IMR-90 (cell line): ENCODE measurements around the gene TBATA. TPM values are rescaled to one million over a fixed set of nuclear protein-coding genes. Genes with fewer than 3 reads are reported as not detected.

Source experiments
- ATAC-seq: fragments of 200-7000 bp; cut with Tn5 transposase; 2 replicates; pipeline ENCODE4 v1.9.1; 2020; ENCODE audit warnings: low read depth, mild to moderate bottlenecking, moderate library complexity
- BruUV-seq: library from RNA; stranded (reverse); fragments of 400-500 nt; replicated peaks from 2 replicates; lab custom pipeline; 2021; lab: Mats Ljungman, UMichigan
- CTCF ChIA-PET: fragments of 300-600 bp; formaldehyde crosslinking; extraction: SDS; loops from one replicate; lab custom pipeline; 2021; ENCODE audit warnings: antibody characterized with exemption; lab: Yijun Ruan, JAX
- POLR2A ChIA-PET: fragments of 300-600 bp; sonication (Branson Sonifier 250); formaldehyde crosslinking; loops from one replicate; lab custom pipeline; 2022; ENCODE audit warnings: antibody characterized with exemption; ENCODE audit not compliant: unreplicated experiment; lab: Charles Lee
- DNase-seq: peaks from one replicate; pipeline ENCODE4 v3.0.0; 2013
- H2AFZ ChIP-seq: replicated peaks from 2 replicates; pipeline ENCODE3; 2013; ENCODE audit warnings: low read length, mild to moderate bottlenecking; ENCODE audit not compliant: poor library complexity
- H2AK5ac ChIP-seq: 2 replicates; pipeline ENCODE4 v1.6.1; 2013; ENCODE audit warnings: low read depth, low read length, inconsistent platforms
- H2AK9ac ChIP-seq: replicated peaks from 2 replicates; pipeline ENCODE3; 2013; ENCODE audit warnings: mild to moderate bottlenecking, low read depth, low read length, moderate library complexity; ENCODE audit not compliant: poor library complexity
- H2BK120ac ChIP-seq: 2 replicates; pipeline ENCODE4 v1.6.1; 2013; ENCODE audit warnings: low read depth, low read length, inconsistent platforms
- H2BK15ac ChIP-seq: 3 replicates; pipeline ENCODE4 v1.6.1; 2013; ENCODE audit warnings: low read depth, low read length, inconsistent platforms
- H2BK20ac ChIP-seq: 2 replicates; pipeline ENCODE4 v1.6.1; 2013; ENCODE audit warnings: low read depth, mild to moderate bottlenecking, inconsistent platforms, low read length, moderate library complexity
- H2BK5ac ChIP-seq: 2 replicates; pipeline ENCODE4 v1.6.1; 2013; ENCODE audit warnings: mild to moderate bottlenecking, low read depth, low read length, inconsistent platforms; ENCODE audit not compliant: poor library complexity, severe bottlenecking
- H3K14ac ChIP-seq: replicated peaks from 2 replicates; pipeline ENCODE4 v1.6.1; 2013; ENCODE audit warnings: low read depth, low read length, inconsistent platforms
- H3K18ac ChIP-seq: 2 replicates; pipeline ENCODE4 v1.6.1; 2013; ENCODE audit warnings: low read depth, low read length, control low read depth
- H3K23ac ChIP-seq: 2 replicates; pipeline ENCODE4 v1.6.1; 2013; ENCODE audit warnings: low read depth, low read length, inconsistent platforms
- H3K27ac ChIP-seq: 2 replicates; pipeline ENCODE4 v1.5.1; 2013; ENCODE audit warnings: mild to moderate bottlenecking, control low read depth, low read length; ENCODE audit not compliant: insufficient read depth
- H3K27me3 ChIP-seq: 2 replicates; pipeline ENCODE4 v1.6.1; 2013; ENCODE audit warnings: low read length; ENCODE audit not compliant: control insufficient read depth, insufficient read depth
- H3K36me3 ChIP-seq: 2 replicates; pipeline ENCODE4 v1.6.1; 2013; ENCODE audit warnings: low read length, mixed read lengths; ENCODE audit not compliant: control insufficient read depth, insufficient read depth
- H3K4ac ChIP-seq: 2 replicates; pipeline ENCODE4 v1.6.1; 2013; ENCODE audit warnings: low read depth, low read length, inconsistent platforms
- H3K4me1 ChIP-seq: 2 replicates; pipeline ENCODE4 v1.6.1; 2013; ENCODE audit warnings: low read length, mixed read lengths; ENCODE audit not compliant: control insufficient read depth, insufficient read depth
- H3K4me2 ChIP-seq: 2 replicates; pipeline ENCODE4 v1.6.1; 2013; ENCODE audit warnings: low read depth, mild to moderate bottlenecking, control low read depth, low read length, moderate library complexity
- H3K4me3 ChIP-seq: 2 replicates; pipeline ENCODE4 v1.5.1; 2013; ENCODE audit warnings: low read depth, mild to moderate bottlenecking, control low read depth, low read length, moderate library complexity; ENCODE audit not compliant: insufficient read depth
- H3K56ac ChIP-seq: 2 replicates; pipeline ENCODE4 v1.6.1; 2013; ENCODE audit warnings: low read length, inconsistent platforms; ENCODE audit not compliant: insufficient read depth; ENCODE audit errors: extremely low read depth
- H3K79me1 ChIP-seq, 2 experiments: 2 replicates each; pipeline ENCODE4 v1.6.1; 2013; ENCODE audit warnings: low read length in 2 of 2, inconsistent platforms in 1 of 2, low read depth in 1 of 2
- H3K9ac ChIP-seq: 2 replicates; pipeline ENCODE4 v1.6.1; 2013; ENCODE audit warnings: low read depth, low read length, control low read depth
- H3K9me1 ChIP-seq: 2 replicates; pipeline ENCODE4 v1.6.1; 2013; ENCODE audit warnings: low read length, inconsistent platforms; ENCODE audit not compliant: insufficient read depth
- H3K9me3 ChIP-seq: 2 replicates; pipeline ENCODE4 v1.6.1; 2013; ENCODE audit warnings: low read length; ENCODE audit not compliant: control insufficient read depth, insufficient read depth
- H4K20me1 ChIP-seq: 2 replicates; pipeline ENCODE4 v1.6.1; 2013; ENCODE audit warnings: low read length, inconsistent platforms; ENCODE audit not compliant: insufficient read depth
- H4K5ac ChIP-seq: 2 replicates; pipeline ENCODE4 v1.6.1; 2013; ENCODE audit warnings: mild to moderate bottlenecking, low read depth, low read length, control low read depth
- H4K8ac ChIP-seq, 2 experiments: 2 replicates each; pipeline ENCODE4 v1.6.1; 2013; ENCODE audit warnings: low read depth in 2 of 2, low read length in 2 of 2, control low read depth in 1 of 2, inconsistent platforms in 1 of 2
- H4K91ac ChIP-seq: 2 replicates; pipeline ENCODE4 v1.6.1; 2013; ENCODE audit warnings: low read depth, low read length, inconsistent platforms; ENCODE audit not compliant: insufficient read depth
- CEBPB ChIP-seq: IDR thresholded peaks from 2 replicates; pipeline ENCODE4 v1.6.1; 2012; ENCODE audit warnings: low read depth, low read length, improper control_type of control experiment
- CHD1 ChIP-seq: IDR thresholded peaks from 2 replicates; pipeline ENCODE4 v1.6.1; 2012; ENCODE audit warnings: low read depth, low read length, improper control_type of control experiment
- CTCF ChIP-seq: conservative IDR thresholded peaks from 2 replicates; pipeline ENCODE4 v1.5.1; 2012; ENCODE audit warnings: mild to moderate bottlenecking, low read depth, low read length, improper control_type of control experiment
- FOS ChIP-seq: fragments of 150-350 bp; IDR thresholded peaks from 2 replicates; pipeline ENCODE4 v1.6.1; 2016; ENCODE audit warnings: low read depth, low read length
- MAFK ChIP-seq: IDR thresholded peaks from 2 replicates; pipeline ENCODE4 v1.6.1; 2012; ENCODE audit warnings: low read depth, low read length, improper control_type of control experiment
- MAZ ChIP-seq: IDR thresholded peaks from 2 replicates; pipeline ENCODE4 v1.6.1; 2012; ENCODE audit warnings: low read depth, mild to moderate bottlenecking, low read length, improper control_type of control experiment, moderate library complexity, borderline replicate concordance
- MXI1 ChIP-seq: IDR thresholded peaks from 2 replicates; pipeline ENCODE4 v1.6.1; 2012; ENCODE audit warnings: low read depth, mild to moderate bottlenecking, low read length, moderate library complexity, borderline replicate concordance
- POLR2A ChIP-seq: IDR thresholded peaks from 2 replicates; pipeline ENCODE4 v1.6.1; 2012; ENCODE audit warnings: mild to moderate bottlenecking, low read depth, low read length
- RFX5 ChIP-seq: IDR thresholded peaks from 2 replicates; pipeline ENCODE4 v1.8.0; 2012; ENCODE audit warnings: low read depth, mild to moderate bottlenecking, low read length, moderate library complexity
- USF2 ChIP-seq: fragments of 150-350 bp; IDR thresholded peaks from 2 replicates; pipeline ENCODE4 v1.6.1; 2017; ENCODE audit warnings: mild to moderate bottlenecking, antibody characterized with exemption, low read length, low read depth
- WGBS, 2 experiments: methylation state at CpG; one replicate each; pipeline versions ENCODE4 v1.1.5 to v1.1.7; 2013; ENCODE audit warnings: missing lambda C conversion rate in 2 of 2; ENCODE audit not compliant: insufficient read length in 1 of 2; ENCODE audit errors: extremely low coverage in 2 of 2; 5-methylcytosine and 5-hydroxymethylcytosine counted together
- dilution Hi-C: fragments of 300-500 bp; cut with HindIII; formaldehyde crosslinking; loops from one replicate; pipeline ENCODE4 v1.14.3; 2018; ENCODE audit warnings: low sequenced_read_pairs; ENCODE audit not compliant: unreplicated experiment
- in situ Hi-C: fragments of 300-500 bp; cut with MboI; formaldehyde crosslinking; loops from 3 replicates; pipeline ENCODE4 v1.14.3; 2019; ENCODE audit warnings: low sequenced_read_pairs, inconsistent platforms, mixed read lengths
- intact Hi-C: fragments of 100-400 bp; cut with micrococcal nuclease; formaldehyde crosslinking; loops from 2 replicates; pipeline ENCODE4 v1.10.0; 2022
- polyA plus RNA-seq, 3 experiments: library from polyadenylated mRNA; depleted of rRNA; stranded (reverse); fragments of >200 nt; gene quantifications; 2 replicates each; pipeline ENCODE4 v1.2.3, GENCODE V29; 2012; ENCODE audit warnings: low replicate concordance in 1 of 3
- total RNA-seq: library from RNA; depleted of rRNA; stranded (reverse); fragments of >200 nt; gene quantifications from 2 replicates; pipeline ENCODE4 v1.2.3, GENCODE V29; 2012

The TBATA gene
- total and polyA plus RNA-seq, 2 of the 4 experiments (the other 2 are of a cell fraction): not detected

GRCh38 chr10:70806841-70807240 lies 21.7 kb upstream of the TBATA start:
- no peak overlapping the region for H2AFZ ChIP-seq
- ATAC-seq: no peak
- WGBS, 2 experiments: 80% methylated on average over 1 of the region's 1 CpG; no CpG with 5 or more reads in 1 of the 2 experiments
- H3K79me1 ChIP-seq: no peaks in the 10 kb centered on the region
- H3K18ac ChIP-seq: no peak overlapping the region
- H3K36me3 ChIP-seq: no peaks in the 10 kb centered on the region
- H3K9me1 ChIP-seq: no peaks in the 10 kb centered on the region
- CTCF ChIA-PET: interaction anchor here (0.5 kb wide), 1 partner anchor 48 kb away, joined by 3 read pairs; no protein-coding TSS in a partner anchor
- in situ Hi-C loops (no loop called here), intact Hi-C loops (no loop called here), dilution Hi-C loops (no loop called here)
- POLR2A ChIA-PET: no interaction called here
- no peak overlapping the region for H3K27ac ChIP-seq
- TF ChIP-seq POLR2A (no peak), RFX5 (no peak), CHD1 (no peak), CTCF (no peak), MAZ (no peak), CEBPB (no peak), MXI1 (no peak), FOS (no peak), USF2 (no peak), MAFK (no peak)
- no peak overlapping the region for H2BK5ac ChIP-seq
- no peak overlapping the region for H2AK9ac ChIP-seq
- H4K5ac ChIP-seq: no peak overlapping the region
- no peak overlapping the region for H3K4ac ChIP-seq
- no peak overlapping the region for H2AK5ac ChIP-seq
- H2BK120ac ChIP-seq: no peak overlapping the region
- H2BK20ac ChIP-seq: no peak overlapping the region
- no peaks in the 10 kb centered on the region for H4K20me1 ChIP-seq
- H3K14ac ChIP-seq: no peak overlapping the region
- no peak overlapping the region for H3K9ac ChIP-seq
- no peak overlapping the region for H2BK15ac ChIP-seq
- no peak for DNase-seq
- H3K23ac ChIP-seq: no peak overlapping the region
- no peak overlapping the region for H4K8ac ChIP-seq
- no TSS peak for BruUV-seq
- no peaks in the 10 kb centered on the region for H3K9me3 ChIP-seq
- H3K4me1 ChIP-seq: no peaks in the 10 kb centered on the region
- H3K4me3 ChIP-seq: no peak overlapping the region
- H3K4me2 ChIP-seq: no peak overlapping the region
- H3K27me3 ChIP-seq: peaks cover 17% of the 10 kb centered on the region
- no peak overlapping the region for H4K91ac ChIP-seq
- no peak overlapping the region for H3K56ac ChIP-seq
